Natural killer cell (primary cell): ENCODE results near the gene TSPYL6. TPM values are rescaled to one million over a fixed set of nuclear protein-coding genes. Genes with fewer than 3 reads are reported as not detected.

Experiments used
- ATAC-seq, 3 donors: fragments of 150-1000 bp in 2 of 3; fragments of 200-7000 bp in 1 of 3; cut with Tn5 transposase; 1 replicate in 1 of 3; 2 replicates in 2 of 3; pipeline ENCODE4 v1.10.0; 2021; ENCODE audit warnings: mild to moderate bottlenecking in 2 of 3, moderate library complexity in 2 of 3
- DNase-seq, 2 donors: peaks; one replicate each; pipeline versions ENCODE4 v3.0.0 to v3.0.0-alpha.2; 2013 to 2021; ENCODE audit warnings: mixed read lengths in 1 of 2
- H3K27ac ChIP-seq: one replicate; pipeline ENCODE4 v1.5.1; 2013; ENCODE audit warnings: mild to moderate bottlenecking, low read length
- H3K27me3 ChIP-seq: one replicate; pipeline ENCODE4 v1.6.1; 2013; ENCODE audit warnings: low read length; ENCODE audit not compliant: control insufficient read depth, insufficient read depth
- H3K36me3 ChIP-seq: one replicate; pipeline ENCODE4 v1.6.1; 2013; ENCODE audit warnings: low read length; ENCODE audit not compliant: control insufficient read depth, insufficient read depth
- H3K4me1 ChIP-seq: one replicate; pipeline ENCODE4 v1.6.1; 2013; ENCODE audit warnings: low read length; ENCODE audit not compliant: control insufficient read depth, insufficient read depth
- H3K4me3 ChIP-seq: one replicate; pipeline ENCODE4 v1.5.1; 2013; ENCODE audit warnings: low read length
- H3K9me3 ChIP-seq: one replicate; pipeline ENCODE4 v1.6.1; 2013; ENCODE audit warnings: low read length; ENCODE audit not compliant: control insufficient read depth, insufficient read depth
- H3K27ac Mint-ChIP-seq, 2 donors: one replicate each; pipeline ENCODE4 v1.8.0; 2022; ENCODE audit warnings: mild to moderate bottlenecking in 2 of 2, mixed read lengths in 2 of 2, moderate library complexity in 1 of 2
- H3K27me3 Mint-ChIP-seq, 2 donors: one replicate each; pipeline ENCODE4 v1.8.0; 2022; ENCODE audit warnings: low read depth in 2 of 2, mixed read lengths in 2 of 2
- H3K36me3 Mint-ChIP-seq: one replicate; pipeline ENCODE4 v1.8.0; 2022; ENCODE audit warnings: mixed read lengths
- H3K4me1 Mint-ChIP-seq, 2 donors: one replicate each; pipeline ENCODE4 v1.8.0; 2022; ENCODE audit warnings: mixed read lengths in 2 of 2
- H3K4me3 Mint-ChIP-seq: one replicate; pipeline ENCODE4 v1.8.0; 2022; ENCODE audit warnings: mild to moderate bottlenecking, moderate library complexity, mixed read lengths
- H3K9me3 Mint-ChIP-seq, 2 donors: one replicate each; pipeline ENCODE4 v1.8.0; 2022; ENCODE audit warnings: mixed read lengths in 2 of 2
- CTCF ChIP-seq: fragments of 200-600 bp; IDR thresholded peaks from one replicate; pipeline ENCODE4 v1.8.0; 2022; ENCODE audit warnings: antibody characterized with exemption
- WGBS: methylation state at CpG from one replicate; pipeline ENCODE4 v1.1.7; 2013; ENCODE audit warnings: missing lambda C conversion rate; ENCODE audit not compliant: insufficient coverage; 5-methylcytosine and 5-hydroxymethylcytosine counted together
- intact Hi-C: fragments of 100-400 bp; cut with micrococcal nuclease; formaldehyde crosslinking; loops from one replicate; pipeline ENCODE4 v1.14.2; 2022
- total RNA-seq, 4 donors: library from RNA; stranded (reverse); fragments of 120-200 nt in 1 of 4; gene quantifications; one replicate each; pipeline versions ENCODE4 v1.2.3 to v1.2.4, GENCODE V29; 2013 to 2022

TSPYL6 gene
- total RNA-seq, 3 donors from 2014 or later (not counting 1 experiment from before 2014, with no cell fraction given) = not detected

DNA sequence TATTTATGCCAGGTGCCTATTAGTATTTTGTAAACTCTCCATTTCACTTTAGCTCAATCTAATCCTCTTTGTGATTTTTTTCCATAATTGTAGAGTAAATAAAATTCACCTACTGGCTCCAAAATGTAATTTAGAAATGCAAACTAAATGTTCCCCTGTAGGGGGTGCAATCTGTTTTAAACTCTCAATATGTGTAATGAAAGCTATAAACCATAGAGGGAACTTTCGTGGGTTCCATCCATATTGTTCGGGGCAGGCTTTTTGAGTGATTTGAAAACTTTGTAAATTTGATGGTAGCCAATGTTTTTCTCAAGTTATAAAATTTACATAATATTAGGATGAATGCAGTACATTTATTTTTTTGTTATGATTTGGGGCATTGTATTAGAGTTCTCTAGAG lies 49.4 kb downstream of the TSPYL6 start:
- intact Hi-C loops = no loop called here

GRCh38 chr2:54204476-54204875 lies 51.6 kb downstream of the TSPYL6 start:
- H3K4me3 Mint-ChIP-seq = no peak overlapping the region
- Histone ChIP-seq H3K4me3 (no peak overlapping the region), H3K4me1 (no peaks in the 10 kb centered on the region), H3K27ac (no peak overlapping the region), H3K27me3 (no peaks in the 10 kb centered on the region), H3K36me3 (no peaks in the 10 kb centered on the region), H3K9me3 (no peaks in the 10 kb centered on the region)
- peaks cover 0 to 5% of the 10 kb centered on the region in 2 donors for H3K4me1 Mint-ChIP-seq
- no peaks in the 10 kb centered on the region for H3K36me3 Mint-ChIP-seq
- ATAC-seq (no peak), DNase-seq (no peak)
- intact Hi-C loops = no loop called here
- H3K9me3 Mint-ChIP-seq = no peaks in the 10 kb centered on the region
- no peaks in the 10 kb centered on the region for H3K27me3 Mint-ChIP-seq
- 100% methylated on average over 1 of the region's 2 CpGs for WGBS
- H3K27ac Mint-ChIP-seq = no peak overlapping the region
- TF ChIP-seq CTCF = no peak

More for the DNA sequence above, 49.4 kb downstream of the TSPYL6 start:
- WGBS = 17% methylated on average over 1 of the region's 2 CpGs
- Mint-ChIP-seq H3K27me3 (no peaks in the 10 kb centered on the region), H3K36me3 (no peaks in the 10 kb centered on the region), H3K27ac (no peak overlapping the region), H3K9me3 (no peaks in the 10 kb centered on the region), H3K4me3 (no peak overlapping the region), H3K4me1 (peaks cover 0 to 5% of the 10 kb centered on the region in 2 donors)
- peak; percentile 56 for TF ChIP-seq CTCF
- Histone ChIP-seq H3K4me1 (no peaks in the 10 kb centered on the region), H3K36me3 (no peaks in the 10 kb centered on the region), H3K4me3 (no peak overlapping the region), H3K27me3 (no peaks in the 10 kb centered on the region), H3K9me3 (no peaks in the 10 kb centered on the region), H3K27ac (no peak overlapping the region)
- DNase-seq (peak in 1 of 2 donors; percentile 21), ATAC-seq (peak in 2 of 3 donors; percentile 54 to 58)

Other genes starting within 250 kb of the TSPYL6 start
- 10 to 100 TPM; 14.3 to 18.1 (median 16.7) TPM for gene ACYP2, start 140.6 kb downstream of the TSPYL6 start, total RNA-seq
- 100 to 1,000 TPM in 1 of 3 donors, 10 to 100 TPM in 2; 65.7 to 142 (median 68.3) TPM for gene SPTBN1, start 200.1 kb upstream of the TSPYL6 start, total RNA-seq